ENCODE results near the gene GLDN. TPM values are rescaled to one million over a fixed set of nuclear protein-coding genes. Genes with fewer than 3 reads are reported as not detected.

The GLDN gene
- total RNA-seq, 1 donor from 2014 or later: not detected

DNA sequence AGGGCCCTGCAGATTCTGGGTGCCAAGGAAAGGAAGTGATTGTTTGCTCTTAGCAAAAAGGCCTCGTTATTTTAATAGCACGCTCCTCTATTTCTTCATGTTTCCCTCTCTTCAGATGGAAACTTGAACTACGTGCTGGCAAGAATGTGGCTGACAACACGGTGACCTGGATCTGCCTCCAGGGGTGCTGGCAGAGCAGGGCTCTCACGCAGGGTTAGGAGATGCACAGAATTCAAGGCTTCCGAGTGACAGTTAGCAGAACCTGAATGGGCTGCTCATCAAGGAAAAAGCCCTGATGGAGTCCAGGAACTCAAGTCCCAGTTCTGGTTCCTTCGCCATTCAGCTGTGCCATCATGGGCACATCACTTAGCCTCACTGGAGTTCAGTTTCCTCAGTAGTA, 25.7 kb upstream of the GLDN start:
- no peaks in the 10 kb centered on the region for H3K9me3 Mint-ChIP-seq (ENCODE audit: unreplicated experiment)
- H3K27me3 Mint-ChIP-seq (ENCODE audit: unreplicated experiment): peaks cover 32% of the 10 kb centered on the region
- no peak for DNase-seq (ENCODE audit: extremely low spot score, unreplicated experiment)
- no peak overlapping the region for H3K27ac Mint-ChIP-seq (ENCODE audit: unreplicated experiment)
- H3K4me1 Mint-ChIP-seq (ENCODE audit: unreplicated experiment): no peaks in the 10 kb centered on the region
- H3K4me3 Mint-ChIP-seq (ENCODE audit: unreplicated experiment): no peak overlapping the region
- H3K36me3 Mint-ChIP-seq (ENCODE audit: unreplicated experiment): no peaks in the 10 kb centered on the region
- TF ChIP-seq, protein P1, sequence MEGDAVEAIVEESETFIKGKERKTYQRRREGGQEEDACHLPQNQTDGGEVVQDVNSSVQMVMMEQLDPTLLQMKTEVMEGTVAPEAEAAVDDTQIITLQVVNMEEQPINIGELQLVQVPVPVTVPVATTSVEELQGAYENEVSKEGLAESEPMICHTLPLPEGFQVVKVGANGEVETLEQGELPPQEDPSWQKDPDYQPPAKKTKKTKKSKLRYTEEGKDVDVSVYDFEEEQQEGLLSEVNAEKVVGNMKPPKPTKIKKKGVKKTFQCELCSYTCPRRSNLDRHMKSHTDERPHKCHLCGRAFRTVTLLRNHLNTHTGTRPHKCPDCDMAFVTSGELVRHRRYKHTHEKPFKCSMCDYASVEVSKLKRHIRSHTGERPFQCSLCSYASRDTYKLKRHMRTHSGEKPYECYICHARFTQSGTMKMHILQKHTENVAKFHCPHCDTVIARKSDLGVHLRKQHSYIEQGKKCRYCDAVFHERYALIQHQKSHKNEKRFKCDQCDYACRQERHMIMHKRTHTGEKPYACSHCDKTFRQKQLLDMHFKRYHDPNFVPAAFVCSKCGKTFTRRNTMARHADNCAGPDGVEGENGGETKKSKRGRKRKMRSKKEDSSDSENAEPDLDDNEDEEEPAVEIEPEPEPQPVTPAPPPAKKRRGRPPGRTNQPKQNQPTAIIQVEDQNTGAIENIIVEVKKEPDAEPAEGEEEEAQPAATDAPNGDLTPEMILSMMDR (IDR thresholded peaks at IDR 0.05): no peak

- TF ChIP-seq, protein P1 (IDR thresholded peaks at IDR 0.05): no peak
- H3K36me3 Mint-ChIP-seq (ENCODE audit: unreplicated experiment): no peaks in the 10 kb centered on the region
- peaks cover 23% of the 10 kb centered on the region for H3K27me3 Mint-ChIP-seq (ENCODE audit: unreplicated experiment)
- H3K4me3 Mint-ChIP-seq (ENCODE audit: unreplicated experiment): no peak overlapping the region
- H3K4me1 Mint-ChIP-seq (ENCODE audit: unreplicated experiment): no peaks in the 10 kb centered on the region
- H3K9me3 Mint-ChIP-seq (ENCODE audit: unreplicated experiment): no peaks in the 10 kb centered on the region
- no peak overlapping the region for H3K27ac Mint-ChIP-seq (ENCODE audit: unreplicated experiment)
- DNase-seq (ENCODE audit: extremely low spot score, unreplicated experiment): no peak
Measured at GRCh38 chr15:51316636-51317035, 24.8 kb upstream of the GLDN start.

- no peaks in the 10 kb centered on the region for H3K36me3 Mint-ChIP-seq (ENCODE audit: unreplicated experiment)
- H3K4me1 Mint-ChIP-seq (ENCODE audit: unreplicated experiment): no peaks in the 10 kb centered on the region
- peaks cover 19% of the 10 kb centered on the region for H3K27me3 Mint-ChIP-seq (ENCODE audit: unreplicated experiment)
- H3K9me3 Mint-ChIP-seq (ENCODE audit: unreplicated experiment): no peaks in the 10 kb centered on the region
- H3K4me3 Mint-ChIP-seq (ENCODE audit: unreplicated experiment): no peak overlapping the region
- H3K27ac Mint-ChIP-seq (ENCODE audit: unreplicated experiment): no peak overlapping the region
- DNase-seq (ENCODE audit: extremely low spot score, unreplicated experiment): no peak
- TF ChIP-seq, protein P1 (IDR thresholded peaks at IDR 0.05): no peak
Measured at GRCh38 chr15:51318382-51319150, 22.9 kb upstream of the GLDN start.

DNA sequence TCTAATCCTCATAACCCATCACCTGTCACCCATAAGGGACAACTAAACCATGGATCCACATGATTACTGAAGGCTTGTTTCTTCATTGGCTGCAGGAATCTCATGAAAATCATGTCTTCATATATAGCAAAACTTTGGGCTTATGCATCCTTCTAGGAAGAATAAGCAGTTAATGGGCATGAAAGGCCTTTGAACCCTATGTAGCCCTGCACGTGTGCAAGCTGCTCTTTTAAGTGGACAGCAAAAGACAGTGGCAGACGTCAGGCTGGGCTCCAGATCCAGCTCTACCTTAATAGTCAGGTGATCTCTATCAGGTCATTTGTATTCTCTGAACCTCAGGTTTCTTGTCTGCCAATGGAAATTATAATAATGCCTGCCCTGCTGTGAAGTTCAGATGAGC, 21.9 kb upstream of the GLDN start:
- TF ChIP-seq, protein P1 (IDR thresholded peaks at IDR 0.05): no peak

DNA sequence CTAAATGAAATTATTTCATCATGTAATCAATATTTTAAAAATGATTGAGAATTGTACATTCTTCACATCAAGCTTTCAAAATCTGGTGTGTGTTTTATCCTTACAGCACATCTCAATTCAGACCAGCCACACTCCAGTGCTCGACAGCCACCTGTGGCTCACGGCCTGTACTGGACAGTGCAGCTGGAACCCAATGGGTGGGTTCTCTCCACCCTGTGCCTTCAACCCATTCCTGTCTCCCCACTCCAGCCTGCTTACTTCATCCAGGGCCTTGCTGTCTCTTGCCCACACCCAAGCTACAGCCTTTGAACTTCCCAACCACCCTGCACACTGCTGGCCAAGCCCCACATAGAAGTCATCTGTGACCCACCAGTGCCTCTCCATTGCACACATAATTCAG, 20.6 kb upstream of the GLDN start:
- Mint-ChIP-seq H3K36me3 (ENCODE audit: unreplicated experiment) (no peaks in the 10 kb centered on the region), H3K27me3 (ENCODE audit: unreplicated experiment) (peaks cover 25% of the 10 kb centered on the region), H3K9me3 (ENCODE audit: unreplicated experiment) (no peaks in the 10 kb centered on the region), H3K27ac (ENCODE audit: unreplicated experiment) (no peak overlapping the region), H3K4me1 (ENCODE audit: unreplicated experiment) (no peaks in the 10 kb centered on the region), H3K4me3 (ENCODE audit: unreplicated experiment) (no peak overlapping the region)
- no peak for DNase-seq (ENCODE audit: extremely low spot score, unreplicated experiment)
- TF ChIP-seq, protein P1 (IDR thresholded peaks at IDR 0.05): no peak

More for the DNA sequence above, 21.9 kb upstream of the GLDN start:
- H3K27ac Mint-ChIP-seq (ENCODE audit: unreplicated experiment): no peak overlapping the region
- no peaks in the 10 kb centered on the region for H3K4me1 Mint-ChIP-seq (ENCODE audit: unreplicated experiment)
- no peaks in the 10 kb centered on the region for H3K9me3 Mint-ChIP-seq (ENCODE audit: unreplicated experiment)
- H3K36me3 Mint-ChIP-seq (ENCODE audit: unreplicated experiment): no peaks in the 10 kb centered on the region
- DNase-seq (ENCODE audit: extremely low spot score, unreplicated experiment): no peak
- H3K27me3 Mint-ChIP-seq (ENCODE audit: unreplicated experiment): peaks cover 25% of the 10 kb centered on the region
- no peak overlapping the region for H3K4me3 Mint-ChIP-seq (ENCODE audit: unreplicated experiment)

Data from osteocyte (in vitro differentiated cells).